OCI-M2 (cell line): ENCODE data around the gene IQGAP2.

Experiments used
- DNase-seq: peaks from one replicate; lab custom pipeline; 2025; ENCODE audit not compliant: unreplicated experiment; lab: John Stamatoyannopoulos, UW

The IQGAP2 gene

DNA sequence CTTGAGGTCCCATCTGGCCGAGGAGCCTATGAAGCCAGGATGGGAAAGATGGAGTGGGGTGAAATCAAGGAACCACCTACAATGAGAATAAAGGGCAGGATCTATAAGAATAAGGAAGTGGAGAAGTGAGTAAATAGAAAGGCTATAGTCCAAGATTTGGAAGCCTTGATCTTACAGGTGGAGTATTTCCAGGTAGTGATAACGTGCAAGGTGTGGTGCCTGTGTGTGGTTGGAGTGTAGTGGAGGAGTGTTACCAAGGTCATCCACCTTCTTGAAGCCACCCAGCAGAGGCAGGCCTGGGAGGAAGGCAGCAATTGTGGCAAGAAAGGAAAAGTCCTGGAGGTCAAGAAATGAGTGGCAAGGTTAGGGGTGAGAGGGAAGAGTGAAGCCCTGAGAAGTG lies 72.9 kb downstream of the IQGAP2 start:
- DNase-seq, result no peak

DNA sequence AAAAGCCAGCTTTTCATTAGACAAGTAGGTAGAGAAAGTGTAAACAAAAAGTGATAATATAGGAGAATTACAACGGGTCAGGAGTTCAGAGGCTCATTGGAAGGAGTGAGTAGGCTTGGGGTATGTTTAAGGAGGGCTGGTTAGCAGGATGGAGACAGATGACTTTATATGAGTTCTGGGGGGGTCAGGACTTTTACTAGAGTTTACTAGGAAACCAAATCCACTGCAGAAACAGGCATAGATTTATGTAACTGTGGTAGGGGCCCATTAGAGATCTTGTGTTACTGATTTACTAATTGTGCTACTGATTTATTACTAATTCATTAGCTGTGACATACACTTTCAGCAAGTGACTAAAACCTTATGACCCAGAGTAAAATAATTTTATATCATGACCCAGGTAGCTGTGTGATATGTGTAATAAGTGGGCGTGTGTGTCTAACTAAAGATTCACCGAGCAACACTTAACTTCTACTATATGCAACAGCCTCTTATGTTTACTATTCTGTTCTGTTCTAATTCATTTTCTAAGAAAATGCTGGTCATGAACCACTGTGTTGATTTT lies 73.5 kb downstream of the IQGAP2 start:
- DNase-seq, result no peak

DNA sequence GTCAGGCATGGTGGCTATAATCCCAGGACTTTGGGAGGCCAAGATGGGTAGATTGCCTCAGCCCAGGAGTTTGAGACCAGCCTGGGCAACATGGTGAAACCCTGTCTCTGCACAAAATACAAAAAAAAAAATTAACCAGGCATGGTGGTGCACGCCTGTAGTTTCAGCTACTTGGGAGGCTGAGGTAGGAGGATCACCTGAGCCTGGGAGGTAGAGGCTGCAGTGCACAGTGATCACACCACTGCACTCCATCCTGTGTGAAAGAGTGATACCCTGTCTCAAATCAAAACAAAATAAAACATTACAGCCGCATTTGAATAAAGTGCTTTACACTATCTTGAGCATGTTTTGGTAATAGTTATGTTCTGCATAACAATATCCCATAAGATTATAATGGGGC lies 74.0 kb downstream of the IQGAP2 start:
- DNase-seq, result no peak

DNA sequence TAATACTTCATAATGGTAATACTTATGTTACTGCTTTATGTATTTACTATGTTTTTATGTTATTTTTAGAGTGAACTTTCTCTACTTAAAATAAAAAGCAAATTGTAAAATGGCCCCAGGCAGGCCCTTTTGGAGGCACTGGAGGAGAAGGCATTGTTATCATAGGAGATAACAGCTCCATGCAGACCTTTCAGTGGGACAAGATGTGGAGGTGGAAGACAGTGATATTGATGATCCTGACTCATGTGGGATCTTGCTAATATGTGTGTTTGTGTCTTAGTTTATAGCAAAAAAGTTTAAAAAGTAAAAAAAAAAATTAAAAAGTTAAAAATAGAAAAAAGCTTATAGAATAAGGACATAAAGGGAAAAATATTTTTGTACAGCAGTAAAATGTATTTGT lies 74.5 kb downstream of the IQGAP2 start:
- DNase-seq, result no peak

DNA sequence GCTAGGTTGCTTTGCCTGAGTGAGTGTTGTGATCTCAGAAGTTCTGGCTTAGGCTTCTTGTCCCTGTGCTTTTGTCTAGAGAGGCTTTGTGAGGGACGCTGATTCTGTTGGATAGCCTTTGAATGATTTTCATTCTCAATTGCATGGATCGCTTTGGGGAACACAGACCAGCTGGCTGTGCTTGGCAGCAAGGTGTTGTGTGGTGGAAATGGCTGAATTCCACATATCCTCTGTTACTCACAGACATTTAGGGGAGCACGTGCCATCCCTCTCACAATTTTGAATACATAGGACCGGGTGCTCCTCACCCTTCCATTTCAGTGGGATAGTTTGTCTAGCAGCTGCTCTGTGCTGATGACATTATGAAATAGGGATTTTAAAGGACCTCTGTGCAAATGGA lies 76.2 kb downstream of the IQGAP2 start:
- no peak for DNase-seq

DNA sequence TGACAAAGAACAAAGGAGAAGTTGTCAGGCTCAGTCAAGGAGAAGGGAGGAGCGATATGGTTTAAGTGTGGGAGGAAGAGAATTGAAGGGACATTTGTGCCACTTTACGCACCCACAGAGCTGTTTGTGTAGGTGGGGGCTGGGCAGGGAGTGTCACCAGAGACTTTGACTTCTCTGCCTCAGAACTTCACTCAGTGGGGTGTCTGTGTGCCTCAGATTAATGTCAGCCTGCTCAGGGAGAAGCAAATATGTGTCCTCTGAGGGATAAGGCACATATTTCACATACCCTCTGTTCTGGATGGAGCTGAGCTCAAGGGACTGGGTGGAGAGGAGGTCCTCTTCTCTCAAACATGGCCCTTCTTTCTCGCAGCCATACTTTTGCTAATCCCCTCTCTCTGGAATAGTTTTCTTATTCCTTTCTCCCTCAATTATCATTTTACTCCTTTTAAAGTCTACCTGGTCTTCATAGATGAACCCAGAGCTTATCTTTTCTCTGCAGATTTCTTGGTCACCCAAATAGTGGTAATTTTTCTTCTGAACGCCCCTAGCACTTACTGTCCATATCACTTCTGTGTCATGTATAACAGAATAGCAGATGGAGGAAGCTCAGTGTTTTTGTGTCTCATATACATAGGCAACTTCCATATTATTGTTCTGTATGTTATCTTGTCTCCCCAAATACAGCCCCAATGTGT lies 77.0 kb downstream of the IQGAP2 start:
- peak; percentile 28 for DNase-seq

DNA sequence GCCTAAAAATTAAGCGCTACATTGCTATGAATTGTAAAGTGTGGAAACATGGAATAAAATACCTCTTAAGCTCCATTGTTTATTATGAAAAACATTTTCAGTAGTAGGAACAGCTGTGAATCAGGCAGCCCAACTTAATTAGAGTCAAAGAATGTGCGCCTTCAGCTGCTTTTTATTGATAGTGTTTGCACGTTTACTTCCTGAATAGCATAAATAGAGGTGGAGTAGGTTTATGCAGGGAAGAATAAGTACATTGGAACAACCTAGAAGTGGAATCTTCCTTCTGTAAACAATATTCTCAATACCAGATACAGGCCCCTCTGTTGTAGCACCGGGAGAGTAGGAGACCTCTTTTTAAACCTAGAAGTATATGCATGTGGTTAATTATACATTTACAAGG lies 79.9 kb downstream of the IQGAP2 start:
- no peak for DNase-seq

DNA sequence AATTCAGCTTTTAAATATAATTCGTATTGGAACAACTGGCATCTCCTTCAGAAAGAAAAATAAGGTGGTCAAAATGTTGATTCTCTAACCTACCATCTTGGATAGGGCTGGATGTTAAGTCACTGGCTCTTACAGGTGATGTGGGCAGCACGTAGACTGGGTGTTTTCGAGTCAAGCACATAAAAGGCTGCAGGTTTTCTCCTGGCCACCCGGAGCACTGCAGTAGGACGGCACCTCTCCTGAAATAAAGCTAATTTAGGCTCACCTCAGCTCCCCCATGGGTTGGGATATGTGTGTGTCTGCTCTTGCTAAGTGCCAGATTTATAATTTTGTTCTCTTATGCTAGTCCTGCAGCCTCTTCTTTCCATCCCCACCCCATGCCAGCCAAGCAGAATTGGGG lies 80.3 kb downstream of the IQGAP2 start:
- DNase-seq, result no peak

DNA sequence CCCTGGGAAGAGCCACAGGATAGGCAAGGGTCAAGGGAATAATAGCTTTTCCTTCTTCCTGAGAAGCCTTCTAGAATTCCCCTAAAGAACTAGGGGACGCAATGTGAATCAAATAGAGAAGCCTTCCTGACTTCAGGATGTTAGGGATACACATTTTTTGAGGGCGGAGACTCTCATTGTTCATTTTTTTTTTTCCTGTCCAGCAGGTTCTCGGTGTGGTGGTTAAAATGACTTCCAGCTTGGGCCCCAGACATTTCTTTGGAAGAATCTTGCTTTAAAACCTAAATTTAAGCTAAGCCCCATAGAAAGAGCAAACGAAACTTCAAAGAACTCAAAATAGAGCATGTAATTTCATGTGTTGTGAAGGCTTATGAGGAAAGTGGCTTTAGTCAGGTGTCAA lies 80.8 kb downstream of the IQGAP2 start:
- no peak for DNase-seq

DNA sequence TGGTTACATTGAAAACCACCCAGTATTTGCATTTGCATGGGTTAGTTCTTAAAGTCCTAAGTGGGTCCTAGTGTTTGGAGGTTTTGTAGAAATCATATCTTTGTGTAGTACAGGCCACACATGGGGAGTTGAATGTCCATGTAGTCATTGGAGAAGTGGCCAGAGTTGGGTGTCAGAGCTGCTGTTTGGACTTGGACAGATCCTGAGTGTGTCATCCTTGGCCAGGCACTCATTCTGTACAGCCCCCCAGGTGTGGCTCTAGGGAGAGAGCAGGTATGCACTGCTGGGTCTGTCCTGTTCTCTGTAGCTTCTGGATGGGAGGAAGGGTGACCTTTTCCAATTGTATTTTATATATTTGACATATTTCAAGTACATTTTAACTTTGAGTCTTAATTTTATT lies 82.4 kb downstream of the IQGAP2 start:
- DNase-seq, result no peak

DNA sequence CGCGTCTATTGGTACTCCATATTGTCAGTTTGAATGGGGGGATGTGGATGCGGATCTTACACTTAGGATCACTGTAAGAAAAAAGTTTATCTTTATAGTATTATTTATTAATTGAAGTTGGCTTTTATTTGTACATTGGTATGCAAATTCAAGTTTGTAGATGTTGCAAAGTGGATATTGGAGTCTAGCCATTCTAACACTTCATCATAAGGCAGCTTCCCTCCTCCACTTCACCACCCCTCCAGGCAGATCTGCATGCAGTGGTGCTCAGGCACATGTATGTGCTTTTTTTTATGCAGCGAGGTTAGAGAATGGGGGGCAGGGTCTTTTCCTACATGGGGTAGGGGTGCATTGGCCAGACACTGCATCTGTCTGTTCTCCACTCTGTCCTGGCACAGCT lies 84.3 kb downstream of the IQGAP2 start:
- no peak for DNase-seq

DNA sequence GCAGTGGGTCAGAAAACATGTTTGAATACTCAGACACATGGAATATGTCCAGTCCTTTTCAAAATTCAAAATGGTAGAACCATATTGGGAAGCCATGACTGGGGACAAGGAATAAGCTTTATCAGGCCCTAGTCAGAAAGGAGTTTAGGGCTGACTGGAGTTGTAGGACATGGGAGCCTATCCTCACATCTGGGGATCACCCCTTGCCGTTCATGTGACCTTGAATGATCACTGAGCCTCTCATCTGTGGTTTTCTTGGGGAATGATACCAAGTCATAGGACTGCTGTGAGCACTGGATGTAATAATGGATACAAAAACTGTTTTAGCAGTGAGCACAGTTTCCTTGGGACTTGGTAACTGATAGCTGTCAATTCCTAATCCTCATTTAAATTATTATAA lies 84.7 kb downstream of the IQGAP2 start:
- no peak for DNase-seq

DNA sequence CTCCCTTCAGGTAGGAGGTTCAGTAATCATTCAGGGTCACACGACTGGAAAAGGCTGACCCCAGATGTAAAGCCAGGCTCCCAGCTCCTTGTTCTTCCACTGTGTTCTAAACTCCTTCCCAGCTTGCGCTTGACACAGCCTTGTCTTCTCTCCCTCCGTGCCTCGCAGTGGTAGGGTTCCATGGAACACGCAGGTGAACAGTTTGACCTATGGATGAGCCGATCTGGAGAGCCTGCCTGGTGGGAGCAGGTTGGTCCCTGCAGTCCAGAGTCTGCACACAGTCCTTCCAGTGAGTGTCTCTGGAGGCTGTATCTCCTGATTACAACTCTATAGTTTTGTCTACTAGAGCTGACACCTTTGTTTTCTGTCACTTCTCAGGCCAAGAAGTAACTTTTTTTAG lies 85.9 kb downstream of the IQGAP2 start:
- DNase-seq, result no peak

DNA sequence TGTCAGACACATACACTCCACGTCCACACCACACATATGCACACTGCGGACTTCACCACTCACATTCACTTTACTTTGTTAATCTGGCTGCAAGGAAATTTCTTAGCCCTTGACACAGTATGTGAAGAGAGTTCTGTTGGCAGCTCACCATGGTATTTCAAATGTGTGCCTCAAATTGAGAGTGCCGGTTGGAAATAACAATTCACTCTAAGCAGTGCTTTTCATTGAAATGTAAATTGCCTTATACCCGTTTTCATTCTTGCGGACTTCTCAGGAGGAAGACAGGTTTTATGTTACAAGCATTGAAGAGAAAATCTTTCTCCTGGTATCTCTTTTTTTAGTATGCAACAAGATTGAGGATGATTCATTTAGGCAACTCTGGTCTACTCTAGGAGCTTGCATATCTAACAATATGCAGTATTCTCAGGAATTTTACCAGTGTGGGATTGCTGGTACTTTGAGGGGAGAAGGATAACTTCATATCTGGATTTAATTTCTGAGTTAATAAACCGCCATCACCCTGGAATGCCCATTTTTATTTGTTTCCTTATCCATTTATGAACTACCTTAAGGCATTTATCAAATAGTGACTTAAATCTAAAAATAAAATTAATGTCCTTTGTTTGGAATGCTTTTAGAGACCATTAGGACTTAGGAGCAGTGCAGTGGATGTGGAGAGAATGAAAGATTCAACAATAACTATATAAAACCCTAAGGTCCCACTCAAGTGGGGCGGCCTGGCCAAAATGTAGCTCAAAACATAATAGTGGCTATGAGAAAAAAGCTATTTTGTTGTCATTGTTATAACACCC lies 87.0 kb downstream of the IQGAP2 start:
- DNase-seq, result no peak

DNA sequence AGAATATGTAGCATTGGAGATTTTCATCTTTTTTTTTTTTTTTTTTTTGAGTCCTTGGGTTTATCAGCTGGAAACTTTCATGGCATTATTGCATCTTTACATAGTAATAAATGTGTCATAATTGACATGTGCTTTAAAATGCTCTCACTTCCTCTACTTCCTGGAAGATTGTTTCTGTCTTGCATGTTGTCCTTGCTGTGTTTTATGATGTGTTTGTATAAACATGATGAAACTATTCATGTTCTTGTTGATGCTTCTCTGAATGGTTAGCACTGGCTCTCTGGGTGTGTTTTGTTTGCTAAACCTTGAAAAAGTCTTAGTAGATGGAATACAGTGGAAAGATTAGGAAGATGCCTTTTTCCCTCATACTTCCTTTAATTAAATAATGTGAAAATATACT lies 87.9 kb downstream of the IQGAP2 start:
- no peak for DNase-seq

DNA sequence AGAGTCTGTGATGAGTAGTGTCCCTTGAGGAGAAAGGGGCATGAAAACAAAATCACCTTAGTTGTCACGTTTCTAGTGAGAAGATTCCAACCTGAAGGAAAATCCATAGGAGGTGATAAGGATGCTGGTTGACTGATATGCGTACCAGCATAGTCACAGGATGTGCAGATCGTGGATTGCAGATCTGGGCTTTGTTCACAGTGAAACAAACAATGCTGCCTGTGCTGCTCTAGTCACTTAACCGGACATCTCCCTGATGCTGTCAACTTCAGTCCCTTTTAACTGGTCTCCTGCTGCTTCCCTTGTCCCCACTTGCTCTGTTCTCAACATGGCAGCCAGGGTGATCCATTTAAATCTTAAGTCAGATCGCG lies 89.7 kb downstream of the IQGAP2 start:
- no peak for DNase-seq

DNA sequence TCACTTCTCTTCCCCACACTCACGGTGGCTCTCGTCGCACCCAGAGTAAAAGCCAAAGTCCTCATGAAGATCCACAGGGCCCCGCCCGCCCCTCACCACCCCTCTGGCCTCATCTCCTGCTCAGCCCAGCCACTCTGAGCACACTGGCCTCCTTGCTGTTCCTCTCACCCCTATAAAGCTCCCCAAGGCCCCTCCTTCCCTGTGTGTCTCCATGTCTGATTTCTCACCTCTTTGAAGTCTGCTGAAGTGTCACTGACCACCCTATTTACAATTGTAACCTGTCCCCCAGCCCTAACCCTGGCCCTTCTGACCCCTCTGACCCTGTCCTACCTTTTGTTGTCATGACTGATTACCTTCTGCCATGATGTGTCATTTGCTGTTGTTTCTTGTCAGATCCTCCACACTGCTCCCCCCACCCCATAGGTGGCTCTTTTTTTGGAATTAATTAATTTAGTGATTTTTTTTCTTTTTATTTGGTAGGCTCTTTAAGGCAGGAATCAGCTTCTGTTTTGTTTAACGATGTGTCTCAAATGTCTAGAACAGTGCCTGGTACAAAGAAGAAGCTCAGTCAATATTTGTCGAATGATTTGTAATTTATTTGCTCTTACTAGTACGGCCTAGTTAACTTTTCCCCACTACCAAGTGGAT lies 90.2 kb downstream of the IQGAP2 start:
- no peak for DNase-seq

DNA sequence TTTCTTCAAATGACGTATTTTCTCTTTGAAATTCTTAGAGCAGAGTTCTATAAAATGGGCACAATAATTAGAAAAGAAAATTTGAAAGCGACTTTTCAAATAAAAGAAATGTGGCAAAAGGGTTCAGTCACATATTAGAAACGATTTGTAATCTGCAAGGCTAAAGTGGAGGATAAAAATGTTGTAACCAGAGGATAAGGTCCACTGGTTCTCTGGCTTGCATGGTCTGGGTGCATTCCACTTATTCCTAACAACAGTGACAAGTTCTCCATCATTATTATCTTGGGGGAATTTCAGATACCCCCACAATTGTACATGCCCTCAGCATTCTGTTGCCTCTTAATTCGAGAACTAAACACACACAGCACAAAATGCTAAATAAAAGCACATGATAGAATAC lies 91.1 kb downstream of the IQGAP2 start:
- no peak for DNase-seq

DNA sequence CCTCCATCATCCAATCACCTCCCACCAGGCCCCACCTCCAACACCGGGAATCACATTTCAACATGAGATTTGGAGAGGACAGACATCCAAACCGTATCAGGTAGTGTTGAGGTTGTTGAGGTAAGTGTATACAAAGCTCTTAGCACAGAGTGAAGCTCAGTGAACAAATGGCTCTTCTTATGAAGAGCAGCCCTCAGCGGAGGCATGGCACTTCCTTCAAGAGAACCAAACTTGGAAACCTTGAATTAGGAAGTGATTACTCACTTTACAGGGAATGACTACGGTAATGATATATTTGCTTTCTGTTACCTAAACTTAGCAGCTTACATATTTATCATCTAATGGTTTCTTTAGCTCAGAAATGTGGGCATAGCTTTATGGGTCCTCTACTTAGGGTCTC lies 92.8 kb downstream of the IQGAP2 start:
- DNase-seq, result no peak

DNA sequence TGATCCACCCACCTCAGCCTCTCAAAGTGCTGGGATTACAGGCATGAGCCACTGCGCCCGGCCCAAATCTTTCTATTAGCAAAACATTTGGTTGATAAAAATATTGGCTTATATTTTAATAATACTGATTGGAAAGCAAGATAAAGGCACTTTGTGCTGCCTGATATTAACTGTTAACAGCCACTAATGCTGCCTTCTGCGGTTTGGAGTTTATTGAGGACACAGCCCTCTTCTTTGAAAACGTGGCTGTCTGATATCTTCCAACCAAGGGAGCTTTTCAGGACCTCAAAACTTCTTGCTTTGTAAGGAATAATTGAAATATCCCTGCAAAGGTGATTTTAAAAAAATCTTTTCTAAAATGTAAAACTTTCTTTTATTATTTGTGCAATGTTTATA lies 94.0 kb downstream of the IQGAP2 start:
- DNase-seq, result no peak

DNA sequence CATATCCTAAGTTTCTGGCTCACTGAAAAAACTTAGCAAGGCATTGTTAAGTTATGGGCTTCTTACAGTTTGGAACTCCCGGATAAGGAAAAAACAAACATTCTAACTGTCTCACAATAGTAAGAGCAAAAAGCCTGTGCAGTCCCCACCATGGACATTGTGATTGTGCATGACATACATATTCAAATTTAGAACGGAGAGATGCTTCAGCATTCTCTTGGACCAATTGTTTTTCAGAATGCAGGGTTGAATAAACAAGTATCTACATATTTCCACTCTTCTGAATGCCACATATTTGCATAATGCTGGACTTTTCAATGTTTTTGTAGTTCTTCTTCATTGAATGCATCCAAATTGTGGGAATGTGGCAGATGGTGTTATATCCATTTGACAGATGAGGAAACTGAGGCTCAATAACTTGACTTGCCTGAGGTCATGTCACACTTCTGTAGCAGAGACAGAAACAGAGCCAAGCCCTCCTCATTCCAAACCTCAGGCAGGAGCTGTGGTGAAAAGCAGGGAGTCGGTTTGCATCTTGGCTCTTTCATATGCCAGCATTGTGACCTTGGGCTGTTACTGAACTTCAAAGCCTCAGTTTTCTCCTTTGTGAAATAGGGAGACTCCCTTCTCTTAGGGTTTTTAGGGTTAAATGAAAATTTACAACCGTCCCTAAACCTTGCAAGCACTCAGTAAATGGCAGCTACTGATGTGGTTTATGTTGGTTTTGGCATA lies 95.1 kb downstream of the IQGAP2 start:
- DNase-seq, result no peak
